ENCODE measurements around the gene VSTM2B.

- no peak for TF ChIP-seq TEAD4 (IDR thresholded peaks at IDR 0.05; ENCODE audit: borderline replicate concordance, insufficient read depth)
- TF ChIP-seq, protein P1, sequence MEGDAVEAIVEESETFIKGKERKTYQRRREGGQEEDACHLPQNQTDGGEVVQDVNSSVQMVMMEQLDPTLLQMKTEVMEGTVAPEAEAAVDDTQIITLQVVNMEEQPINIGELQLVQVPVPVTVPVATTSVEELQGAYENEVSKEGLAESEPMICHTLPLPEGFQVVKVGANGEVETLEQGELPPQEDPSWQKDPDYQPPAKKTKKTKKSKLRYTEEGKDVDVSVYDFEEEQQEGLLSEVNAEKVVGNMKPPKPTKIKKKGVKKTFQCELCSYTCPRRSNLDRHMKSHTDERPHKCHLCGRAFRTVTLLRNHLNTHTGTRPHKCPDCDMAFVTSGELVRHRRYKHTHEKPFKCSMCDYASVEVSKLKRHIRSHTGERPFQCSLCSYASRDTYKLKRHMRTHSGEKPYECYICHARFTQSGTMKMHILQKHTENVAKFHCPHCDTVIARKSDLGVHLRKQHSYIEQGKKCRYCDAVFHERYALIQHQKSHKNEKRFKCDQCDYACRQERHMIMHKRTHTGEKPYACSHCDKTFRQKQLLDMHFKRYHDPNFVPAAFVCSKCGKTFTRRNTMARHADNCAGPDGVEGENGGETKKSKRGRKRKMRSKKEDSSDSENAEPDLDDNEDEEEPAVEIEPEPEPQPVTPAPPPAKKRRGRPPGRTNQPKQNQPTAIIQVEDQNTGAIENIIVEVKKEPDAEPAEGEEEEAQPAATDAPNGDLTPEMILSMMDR (IDR thresholded peaks at IDR 0.05) = no peak
- no peak for TF ChIP-seq CHD2 (IDR thresholded peaks at IDR 0.05; ENCODE audit: low read length, partially characterized antibody)
- no peak for TF ChIP-seq EP300 (IDR thresholded peaks at IDR 0.05; ENCODE audit: borderline replicate concordance in 1 of 2, low read depth in 1 of 2, low read length in 1 of 2)
Observed at GRCh38 chr19:29529646-29530539, 4.1 kb downstream of the VSTM2B start.
